Daoy (cell line): ENCODE measurements around the gene ST3GAL3. TPM values are rescaled to one million over a fixed set of nuclear protein-coding genes. Genes with fewer than 3 reads are reported as not detected.
"Not testable (repeated sequence)": the region's sequence is repeated elsewhere in the genome, so short reads cannot be mapped to it uniquely, and the experiment has no call there.

Source experiments
- DNase-seq: peaks from one replicate; pipeline ENCODE4 v3.0.0-alpha.2; 2015; ENCODE audit warnings: low read depth
- total RNA-seq: library from RNA; depleted of rRNA; stranded (reverse); fragments of >200 nt; shearing (Covaris generic); gene quantifications from 2 replicates; pipeline ENCODE4 v1.2.3, GENCODE V29; 2014

Gene ST3GAL3
- total RNA-seq, 1 experiment from 2014 or later: 13.0 TPM

GRCh38 chr1:43757343-43758053 is 50.2 kb downstream of the ST3GAL3 start:
- no peak for DNase-seq

GRCh38 chr1:43760745-43761317 is 53.5 kb downstream of the ST3GAL3 start:
- DNase-seq: no peak

- DNase-seq: peak; percentile 84
These were observed 56.2 kb downstream of the ST3GAL3 start for GRCh38 chr1:43763497-43763973.

GRCh38 chr1:43764581-43764980 is 57.2 kb downstream of the ST3GAL3 start:
- no peak for DNase-seq

GRCh38 chr1:43766086-43766784 is 58.9 kb downstream of the ST3GAL3 start:
- DNase-seq: no peak

- no peak for DNase-seq
These were observed 59.6 kb downstream of the ST3GAL3 start for GRCh38 chr1:43766818-43767525.

- no peak for DNase-seq
These were observed 60.8 kb downstream of the ST3GAL3 start for GRCh38 chr1:43768168-43768567.

- no peak for DNase-seq
These were observed 62.1 kb downstream of the ST3GAL3 start for GRCh38 chr1:43769350-43769908.

- no peak for DNase-seq
These were observed 62.8 kb downstream of the ST3GAL3 start for GRCh38 chr1:43770111-43770510.

GRCh38 chr1:43772978-43773377 is 65.6 kb downstream of the ST3GAL3 start:
- no peak for DNase-seq

- DNase-seq: no peak
These were observed 66.5 kb downstream of the ST3GAL3 start for GRCh38 chr1:43773821-43774220.

GRCh38 chr1:43774359-43774758 is 67.0 kb downstream of the ST3GAL3 start:
- DNase-seq: peak; percentile 62

GRCh38 chr1:43776043-43776761 is 68.9 kb downstream of the ST3GAL3 start:
- DNase-seq: peak; percentile 63

- DNase-seq: not testable (repeated sequence)
These were observed 70.6 kb downstream of the ST3GAL3 start for GRCh38 chr1:43777916-43778315.

GRCh38 chr1:43779266-43779665 is 71.9 kb downstream of the ST3GAL3 start:
- DNase-seq: no peak

- no peak for DNase-seq
These were observed 72.6 kb downstream of the ST3GAL3 start for GRCh38 chr1:43779805-43780403.

- no peak for DNase-seq
These were observed 74.2 kb downstream of the ST3GAL3 start for GRCh38 chr1:43781574-43781973.

- DNase-seq: no peak
These were observed 75.8 kb downstream of the ST3GAL3 start for GRCh38 chr1:43783096-43783670.

- peak; percentile 65 for DNase-seq
These were observed 76.4 kb downstream of the ST3GAL3 start for GRCh38 chr1:43783671-43784205.
